Activated CD8-positive, alpha-beta memory T cell treated with anti-CD3 and anti-CD28 coated beads for 48 hours (primary cell): ENCODE data around the gene BLNK.

ENCODE experiments used
- DNase-seq, 3 experiments: peaks; one replicate each; pipeline ENCODE4 v3.0.0-alpha.2; 2020; ENCODE audit warnings: low read depth in 2 of 3, low spot score in 2 of 3

BLNK gene

GRCh38 chr10:96288151-96288621 is 16.8 kb upstream of the BLNK start:
- DNase-seq, result no peak

GRCh38 chr10:96287392-96288105 is 16.2 kb upstream of the BLNK start:
- DNase-seq, result no peak

- no peak for DNase-seq
These were observed 14.0 kb upstream of the BLNK start for GRCh38 chr10:96285331-96285752.

GRCh38 chr10:96283756-96284155 is 12.4 kb upstream of the BLNK start:
- DNase-seq, result no peak

GRCh38 chr10:96283351-96283750 is 12.0 kb upstream of the BLNK start:
- no peak for DNase-seq

- no peak for DNase-seq
These were observed 10.2 kb upstream of the BLNK start for GRCh38 chr10:96281444-96282029.

GRCh38 chr10:96280859-96281258 is 9.5 kb upstream of the BLNK start:
- DNase-seq, result no peak

- DNase-seq, result no peak
These were observed 7.8 kb upstream of the BLNK start for GRCh38 chr10:96279191-96279641.

- DNase-seq, result no peak
These were observed 5.5 kb upstream of the BLNK start for GRCh38 chr10:96276831-96277230.

GRCh38 chr10:96276426-96276825 is 5.1 kb upstream of the BLNK start:
- DNase-seq, result no peak

- no peak for DNase-seq
These were observed 4.5 kb upstream of the BLNK start for GRCh38 chr10:96275685-96276418.

GRCh38 chr10:96272316-96273280 is 1.2 kb upstream of the BLNK start:
- DNase-seq, result no peak

GRCh38 chr10:96270571-96270970 is 798 bp downstream of the BLNK start:
- no peak for DNase-seq

- no peak for DNase-seq
These were observed 1.7 kb downstream of the BLNK start for GRCh38 chr10:96269438-96270300.

GRCh38 chr10:96268341-96268909 is 2.9 kb downstream of the BLNK start:
- DNase-seq, result no peak

- DNase-seq, result no peak
These were observed 4.1 kb downstream of the BLNK start for GRCh38 chr10:96267234-96267705.

- DNase-seq, result no peak
These were observed 5.1 kb downstream of the BLNK start for GRCh38 chr10:96266118-96266770.

GRCh38 chr10:96264938-96265337 is 6.4 kb downstream of the BLNK start:
- no peak for DNase-seq

GRCh38 chr10:96263669-96264068 is 7.7 kb downstream of the BLNK start:
- DNase-seq, result no peak
